Spleen (tissue), 7 donors: Measurements from ENCODE around the gene PTPRT.

Source experiments
- CTCF ChIP-seq, 11 experiments: fragments of 200-600 bp in 7 of 11; fragments of 450-650 bp in 4 of 11; sonication (generic) in 4 of 11; IDR thresholded peaks in 8 of 11; conservative IDR thresholded peaks in 3 of 11; 1 replicate in 7 of 11; 2 replicates in 4 of 11; pipeline versions ENCODE4 v1.4.0 to v1.8.0; 2016 to 2021; ENCODE audit warnings: antibody characterized with exemption in 11 of 11, inconsistent platforms in 4 of 11, mild to moderate bottlenecking in 1 of 11
- POLR2A ChIP-seq, 3 donors: fragments of 450-650 bp; IDR thresholded peaks; one replicate each; pipeline ENCODE4 v1.5.1; 2017; ENCODE audit warnings: antibody characterized with exemption in 3 of 3, mild to moderate bottlenecking in 1 of 3
- donor health status: DM: no; HTN: no; CAD: no; lungs with moderate emphysema.
- donor health status: DM: no; HTN: no; CAD: no.
- donor health status: DM: no; HTN: no; CAD: no.

- no peak for TF ChIP-seq POLR2A (IDR thresholded peaks at IDR 0.05)
- TF ChIP-seq CTCF (IDR thresholded peaks at IDR 0.05 in 8 of 11, conservative IDR thresholded peaks at IDR 0.05 in 3 of 11) = no peak
These were observed 316.4 kb downstream of the PTPRT start for GRCh38 chr20:42873259-42873658.
